Thoracic aorta (tissue), 2 donors: ENCODE measurements around the gene TAS1R3. TPM values are rescaled to one million over a fixed set of nuclear protein-coding genes. Genes with fewer than 3 reads are reported as not detected.

ENCODE experiments used
- ATAC-seq: fragments of 150-250 bp; one replicate; pipeline ENCODE4 v1.8.0; 2017; ENCODE audit warnings: low read depth; ENCODE audit not compliant: insufficient number of reproducible peaks, low FRiP score
- DNase-seq: peaks from one replicate; pipeline ENCODE4 v3.0.0-alpha.2; 2020; ENCODE audit warnings: low spot score
- H3K27ac ChIP-seq, 2 donors: fragments of 200-600 bp; sonication (generic); 1 replicate in 1 of 2; 2 replicates in 1 of 2; pipeline ENCODE4 v1.5.1; 2016; ENCODE audit warnings: mild to moderate bottlenecking in 2 of 2, moderate library complexity in 2 of 2
- H3K27me3 ChIP-seq: fragments of 200-600 bp; sonication (generic); replicated peaks from 2 replicates; pipeline ENCODE4 v1.6.0; 2016; ENCODE audit warnings: mild to moderate bottlenecking; ENCODE audit not compliant: insufficient read depth
- H3K36me3 ChIP-seq: fragments of 200-600 bp; sonication (generic); one replicate; pipeline ENCODE4 v1.5.1; 2016
- H3K4me1 ChIP-seq, 2 donors: fragments of 200-600 bp; sonication (generic); 1 replicate in 1 of 2; 2 replicates in 1 of 2; pipeline versions ENCODE4 v1.5.1 to v1.6.0; 2016; ENCODE audit warnings: low read depth in 2 of 2, mild to moderate bottlenecking in 1 of 2; ENCODE audit not compliant: control insufficient read depth in 1 of 2
- H3K4me3 ChIP-seq: fragments of 200-600 bp; sonication (generic); 2 replicates; pipeline ENCODE4 v1.5.1; 2016; ENCODE audit warnings: mild to moderate bottlenecking
- H3K9me3 ChIP-seq: fragments of 200-600 bp; sonication (generic); 2 replicates; pipeline ENCODE4 v1.5.1; 2016
- total RNA-seq, 2 donors: library from RNA; depleted of rRNA; stranded (reverse); fragments of >200 nt; gene quantifications; one replicate each; pipeline versions ENCODE4 v1.1.0 to v1.2.3, GENCODE V29; 2016
- TF ChIP-seq, protein P1 (sequence below): fragments of 200-600 bp; sonication (generic); IDR thresholded peaks from one replicate; pipeline ENCODE4 v1.5.1; 2019; ENCODE audit warnings: antibody characterized with exemption

TAS1R3 gene
- total RNA-seq, 2 donors from 2014 or later, result 0.14 TPM; not detected in 1

DNA sequence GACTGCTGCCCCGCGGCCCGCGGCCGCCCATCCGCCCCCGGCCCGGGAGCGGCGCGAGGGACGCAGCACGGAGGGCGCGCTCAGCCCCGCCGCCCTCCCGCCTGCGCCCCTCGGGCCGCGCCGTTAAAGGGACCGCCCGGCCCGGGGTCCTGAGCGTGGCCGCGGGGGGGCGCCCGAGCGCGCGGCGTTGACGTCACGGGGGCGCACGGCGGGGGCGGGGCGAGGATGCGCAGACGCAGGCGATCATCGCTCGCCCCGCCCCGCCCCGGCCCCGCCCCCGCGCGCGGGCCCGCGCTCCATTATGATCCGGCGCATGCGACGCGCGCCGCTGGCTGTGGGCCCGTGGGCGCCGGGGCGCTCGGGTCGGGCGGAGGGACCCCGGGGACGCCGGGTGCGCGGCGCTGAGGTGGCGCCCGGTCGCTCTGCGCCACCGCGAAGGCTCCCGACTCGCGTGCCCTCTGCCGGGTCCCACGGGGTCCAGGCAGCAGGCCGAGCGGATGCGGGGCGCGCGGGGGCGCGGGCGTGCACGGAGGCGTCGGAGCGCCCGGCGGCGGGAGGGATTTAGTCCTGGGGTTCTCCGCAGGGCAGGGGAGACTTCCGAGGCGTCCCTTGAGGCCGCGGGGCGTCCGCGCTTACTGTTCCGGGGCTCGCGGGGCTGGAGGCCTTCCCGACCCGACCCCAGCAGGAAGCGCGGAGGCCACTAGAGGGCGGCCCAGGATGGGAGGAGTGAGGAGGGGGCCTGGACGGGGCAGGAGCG, 18.4 kb downstream of the TAS1R3 start, which contains the start of gene DVL1:
DVL1 (minus strand) TSS at position 163 of the 757 bp plus-strand sequence. CDS start 353 bp downstream, outside the sequence.
- Histone ChIP-seq H3K4me3 (peak within 1 kb of the TSS; percentile 91), H3K4me1 (peaks cover 28 to 76% of the 10 kb centered on the region in 2 donors), H3K27me3 (no peaks in the 10 kb centered on the region), H3K9me3 (no peaks in the 10 kb centered on the region), H3K36me3 (peaks cover 11% of the 10 kb centered on the region), H3K27ac (peak within 1 kb of the TSS; percentile 71 to 81)
- DNase-seq (no peak), ATAC-seq (peak; percentile 83)
- TF ChIP-seq, protein P1, sequence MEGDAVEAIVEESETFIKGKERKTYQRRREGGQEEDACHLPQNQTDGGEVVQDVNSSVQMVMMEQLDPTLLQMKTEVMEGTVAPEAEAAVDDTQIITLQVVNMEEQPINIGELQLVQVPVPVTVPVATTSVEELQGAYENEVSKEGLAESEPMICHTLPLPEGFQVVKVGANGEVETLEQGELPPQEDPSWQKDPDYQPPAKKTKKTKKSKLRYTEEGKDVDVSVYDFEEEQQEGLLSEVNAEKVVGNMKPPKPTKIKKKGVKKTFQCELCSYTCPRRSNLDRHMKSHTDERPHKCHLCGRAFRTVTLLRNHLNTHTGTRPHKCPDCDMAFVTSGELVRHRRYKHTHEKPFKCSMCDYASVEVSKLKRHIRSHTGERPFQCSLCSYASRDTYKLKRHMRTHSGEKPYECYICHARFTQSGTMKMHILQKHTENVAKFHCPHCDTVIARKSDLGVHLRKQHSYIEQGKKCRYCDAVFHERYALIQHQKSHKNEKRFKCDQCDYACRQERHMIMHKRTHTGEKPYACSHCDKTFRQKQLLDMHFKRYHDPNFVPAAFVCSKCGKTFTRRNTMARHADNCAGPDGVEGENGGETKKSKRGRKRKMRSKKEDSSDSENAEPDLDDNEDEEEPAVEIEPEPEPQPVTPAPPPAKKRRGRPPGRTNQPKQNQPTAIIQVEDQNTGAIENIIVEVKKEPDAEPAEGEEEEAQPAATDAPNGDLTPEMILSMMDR, result peak; percentile 48

DNA sequence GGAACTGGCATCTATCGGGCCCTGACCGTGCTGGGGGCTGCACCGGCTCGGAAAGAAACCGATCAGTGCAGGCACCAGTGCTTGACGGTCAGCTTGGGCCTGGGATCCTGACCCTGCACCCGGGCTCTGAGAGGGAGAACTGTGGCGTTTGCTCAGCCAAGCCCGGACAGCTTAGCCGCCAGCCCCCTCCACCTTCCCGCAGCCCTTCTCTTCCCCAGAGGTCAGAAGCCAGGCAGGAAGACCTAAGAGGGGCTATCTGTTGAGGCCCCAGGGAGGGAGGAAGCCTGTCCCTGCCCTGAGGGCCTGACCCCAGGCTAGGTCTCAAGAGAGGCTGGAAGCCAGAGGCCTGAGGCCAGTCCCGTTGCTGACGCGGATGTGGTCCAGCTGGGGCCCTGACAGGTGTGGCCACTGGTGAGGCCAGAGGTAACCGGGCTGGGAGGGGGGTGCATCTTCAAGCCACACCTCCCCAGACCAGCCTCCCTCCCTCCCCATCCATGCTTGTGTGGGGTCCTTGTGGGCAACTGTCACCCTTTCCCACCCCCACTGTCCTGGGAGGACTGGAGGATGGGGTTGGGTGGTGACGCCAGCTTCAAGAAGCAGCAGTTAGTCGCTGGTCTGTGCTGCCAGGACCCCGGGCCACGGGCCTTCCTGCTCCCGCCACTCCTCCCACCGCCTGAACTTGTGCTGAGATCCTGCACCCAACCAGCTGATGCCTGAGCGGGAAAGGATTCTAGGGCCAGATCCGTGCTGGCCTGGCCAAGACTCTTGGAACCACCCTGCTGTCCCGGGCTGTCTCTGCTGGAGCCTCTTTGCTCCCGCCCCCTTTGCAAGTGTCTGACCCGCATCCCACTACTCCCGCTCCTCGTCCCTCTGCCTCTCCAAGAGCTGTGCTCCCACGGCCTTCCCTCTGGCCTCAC, 20.7 kb downstream of the TAS1R3 start:
- peaks cover 24 to 63% of the 10 kb centered on the region in 2 donors for H3K4me1 ChIP-seq
- peak overlapping the region; percentile 66 for H3K27ac ChIP-seq
- TF ChIP-seq, protein P1, result no peak
- H3K9me3 ChIP-seq, result no peaks in the 10 kb centered on the region
- DNase-seq, result no peak
- ATAC-seq, result no peak
- no peaks in the 10 kb centered on the region for H3K27me3 ChIP-seq
- no peak overlapping the region for H3K4me3 ChIP-seq
- peaks cover 12% of the 10 kb centered on the region for H3K36me3 ChIP-seq

DNA sequence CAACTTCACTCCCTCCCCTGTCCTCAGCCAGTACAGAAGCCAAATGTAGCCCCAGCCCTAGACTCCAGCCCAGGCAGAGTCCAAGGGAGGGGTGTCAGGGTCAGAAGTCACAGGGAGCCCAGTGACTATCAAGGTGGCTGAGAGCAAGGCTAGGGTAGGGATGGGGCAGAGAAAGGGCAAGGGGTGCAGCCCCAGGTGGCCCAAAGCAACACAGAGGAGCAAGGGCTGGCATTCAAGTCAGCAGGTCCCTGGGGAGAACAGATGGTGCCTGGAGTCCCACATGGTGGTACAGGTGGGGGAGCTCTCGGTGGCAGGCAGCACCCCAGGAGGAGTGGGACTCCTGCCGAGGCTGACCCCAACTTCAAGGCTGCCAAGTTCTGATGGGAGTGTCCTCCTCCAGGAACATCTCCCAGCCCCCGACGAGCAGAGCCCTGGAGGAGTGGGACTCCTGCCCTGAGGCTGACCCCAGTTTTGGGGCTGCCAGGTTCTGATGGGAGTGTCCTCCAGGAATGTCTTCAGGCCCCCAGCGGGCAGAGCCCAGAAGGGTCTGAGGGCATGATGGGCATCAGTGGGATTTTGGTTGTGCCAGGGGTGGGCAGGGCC, 21.8 kb downstream of the TAS1R3 start:
- no peak for DNase-seq
- peaks cover 15 to 55% of the 10 kb centered on the region in 2 donors for H3K4me1 ChIP-seq
- no peak overlapping the region for H3K4me3 ChIP-seq
- no peaks in the 10 kb centered on the region for H3K27me3 ChIP-seq
- peak overlapping the region; percentile 66 for H3K27ac ChIP-seq
- H3K9me3 ChIP-seq, result no peaks in the 10 kb centered on the region
- TF ChIP-seq, protein P1, result no peak
- peaks cover 12% of the 10 kb centered on the region for H3K36me3 ChIP-seq
- ATAC-seq, result no peak

DNA sequence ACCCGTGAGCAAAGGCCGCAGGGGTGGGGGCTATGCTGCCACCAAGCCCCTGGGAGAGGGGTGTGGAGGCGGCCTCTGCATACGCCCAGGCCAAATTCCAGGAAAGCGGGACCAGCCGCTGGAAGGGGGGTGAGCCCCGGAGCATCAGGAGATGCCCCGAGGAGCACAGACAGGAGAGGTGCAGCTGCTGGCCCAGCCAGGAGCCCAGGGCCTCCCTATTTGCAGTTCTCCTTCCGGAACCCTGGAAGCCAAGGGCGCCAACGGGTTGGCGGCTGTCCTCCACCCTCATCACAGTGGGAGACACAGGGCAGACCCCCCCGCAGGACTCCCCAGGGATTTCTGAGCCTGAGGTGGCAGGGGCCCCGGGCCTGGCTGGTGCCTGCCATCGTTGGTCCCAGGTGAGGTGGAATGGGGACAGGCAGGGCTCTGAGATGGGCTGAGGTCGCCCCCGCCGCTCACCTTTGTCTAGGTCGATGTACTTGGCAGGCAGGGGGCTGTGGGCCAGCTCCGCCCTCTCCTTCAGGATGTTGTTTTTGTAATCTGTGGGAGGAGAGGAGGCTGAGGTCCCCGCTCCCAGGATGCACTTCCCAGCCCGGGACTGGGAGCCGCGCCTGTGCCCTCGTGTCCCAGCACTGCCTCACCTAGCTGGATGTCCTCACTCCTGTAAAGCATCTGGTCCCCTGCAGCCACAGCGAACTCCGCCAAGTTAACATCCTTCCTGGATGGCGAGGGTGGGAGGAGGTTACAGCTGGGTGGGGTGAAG, 22.5 kb downstream of the TAS1R3 start:
- Histone ChIP-seq H3K36me3 (peaks cover 12% of the 10 kb centered on the region), H3K27ac (peak overlapping the region in 1 of 2 donors; percentile 17), H3K4me3 (no peak overlapping the region), H3K27me3 (no peaks in the 10 kb centered on the region), H3K4me1 (peaks cover 14 to 52% of the 10 kb centered on the region in 2 donors), H3K9me3 (no peaks in the 10 kb centered on the region)
- DNase-seq, result no peak
- no peak for ATAC-seq
- TF ChIP-seq, protein P1, result no peak
